Measurements from ENCODE around the gene ITPR1.

- TF ChIP-seq, protein P1, sequence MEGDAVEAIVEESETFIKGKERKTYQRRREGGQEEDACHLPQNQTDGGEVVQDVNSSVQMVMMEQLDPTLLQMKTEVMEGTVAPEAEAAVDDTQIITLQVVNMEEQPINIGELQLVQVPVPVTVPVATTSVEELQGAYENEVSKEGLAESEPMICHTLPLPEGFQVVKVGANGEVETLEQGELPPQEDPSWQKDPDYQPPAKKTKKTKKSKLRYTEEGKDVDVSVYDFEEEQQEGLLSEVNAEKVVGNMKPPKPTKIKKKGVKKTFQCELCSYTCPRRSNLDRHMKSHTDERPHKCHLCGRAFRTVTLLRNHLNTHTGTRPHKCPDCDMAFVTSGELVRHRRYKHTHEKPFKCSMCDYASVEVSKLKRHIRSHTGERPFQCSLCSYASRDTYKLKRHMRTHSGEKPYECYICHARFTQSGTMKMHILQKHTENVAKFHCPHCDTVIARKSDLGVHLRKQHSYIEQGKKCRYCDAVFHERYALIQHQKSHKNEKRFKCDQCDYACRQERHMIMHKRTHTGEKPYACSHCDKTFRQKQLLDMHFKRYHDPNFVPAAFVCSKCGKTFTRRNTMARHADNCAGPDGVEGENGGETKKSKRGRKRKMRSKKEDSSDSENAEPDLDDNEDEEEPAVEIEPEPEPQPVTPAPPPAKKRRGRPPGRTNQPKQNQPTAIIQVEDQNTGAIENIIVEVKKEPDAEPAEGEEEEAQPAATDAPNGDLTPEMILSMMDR (IDR thresholded peaks at IDR 0.05), result no peak
- TF ChIP-seq POLR2A (IDR thresholded peaks at IDR 0.05), result no peak
Measured at GRCh38 chr3:4797201-4797705, 304.1 kb downstream of the ITPR1 start.
